Limb (tissue), 2 donors: ENCODE measurements around the gene OR1L1.

Experiments used
- DNase-seq, 2 donors: peaks; one replicate each; pipeline ENCODE4 v3.0.0-alpha.2; 2016; ENCODE audit errors: extremely low spot score in 2 of 2

OR1L1 gene, protein sequence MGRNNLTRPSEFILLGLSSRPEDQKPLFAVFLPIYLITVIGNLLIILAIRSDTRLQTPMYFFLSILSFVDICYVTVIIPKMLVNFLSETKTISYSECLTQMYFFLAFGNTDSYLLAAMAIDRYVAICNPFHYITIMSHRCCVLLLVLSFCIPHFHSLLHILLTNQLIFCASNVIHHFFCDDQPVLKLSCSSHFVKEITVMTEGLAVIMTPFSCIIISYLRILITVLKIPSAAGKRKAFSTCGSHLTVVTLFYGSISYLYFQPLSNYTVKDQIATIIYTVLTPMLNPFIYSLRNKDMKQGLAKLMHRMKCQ

GRCh38 chr9:122661416-122661815, at the start of gene OR1L1:
TSS of gene OR1L1 (plus strand) at chr9:122661716. CDS start at chr9:122661716, 0 bp downstream.
- DNase-seq, result no peak

- DNase-seq, result no peak
Observed at GRCh38 chr9:122614362-122614761, 47.2 kb upstream of the OR1L1 start, which contains the start of gene OR1Q1. TSS of gene OR1Q1 (plus strand) at chr9:122614738. CDS start at chr9:122614738, 0 bp downstream.

DNA sequence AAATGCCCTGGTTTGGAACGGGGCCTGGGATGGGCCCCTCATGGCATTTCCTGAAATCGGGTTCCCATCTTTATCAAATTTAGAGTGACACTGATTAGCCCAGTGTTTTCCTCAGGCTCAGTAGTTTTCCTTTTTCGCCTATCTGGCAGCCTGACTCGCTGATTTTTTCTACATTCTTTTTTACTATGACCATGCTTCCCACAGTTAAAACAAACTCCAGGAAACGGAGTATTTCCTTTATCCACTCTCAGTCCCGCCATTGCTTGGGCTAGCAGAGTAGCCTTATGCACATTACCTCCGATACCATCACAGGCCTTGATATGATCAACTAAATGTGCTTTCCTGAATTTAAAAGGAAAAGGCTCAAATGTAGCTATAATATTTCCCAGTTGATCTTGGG, 41.5 kb upstream of the OR1L1 start:
- no peak for DNase-seq

DNA sequence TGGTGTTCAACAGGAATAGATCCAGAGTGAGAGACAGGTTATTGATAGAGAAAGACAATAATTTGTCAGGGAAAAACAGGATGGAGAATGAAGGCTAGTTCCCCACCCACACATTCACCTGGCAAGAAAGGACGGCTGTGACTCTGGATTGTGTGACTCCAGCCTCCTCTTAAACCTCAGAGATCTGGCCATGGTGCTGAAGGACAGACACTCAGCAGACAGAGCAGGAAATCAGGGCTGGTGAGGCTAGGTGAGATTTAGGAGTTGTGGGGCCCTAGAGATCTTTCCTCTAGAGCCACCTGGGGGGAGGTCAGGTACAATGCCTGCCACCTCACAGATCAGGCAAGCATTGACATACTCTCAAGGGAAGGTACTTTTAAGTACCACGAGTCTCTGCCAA, 19.3 kb upstream of the OR1L1 start:
- no peak for DNase-seq

- DNase-seq, result no peak
Observed at GRCh38 chr9:122656378-122656777, 5.1 kb upstream of the OR1L1 start.

- no peak for DNase-seq
Observed at GRCh38 chr9:122657527-122657926, 4.0 kb upstream of the OR1L1 start, which contains the start of gene OR1B1. TSS of gene OR1B1 (minus strand) at chr9:122657627.

DNA sequence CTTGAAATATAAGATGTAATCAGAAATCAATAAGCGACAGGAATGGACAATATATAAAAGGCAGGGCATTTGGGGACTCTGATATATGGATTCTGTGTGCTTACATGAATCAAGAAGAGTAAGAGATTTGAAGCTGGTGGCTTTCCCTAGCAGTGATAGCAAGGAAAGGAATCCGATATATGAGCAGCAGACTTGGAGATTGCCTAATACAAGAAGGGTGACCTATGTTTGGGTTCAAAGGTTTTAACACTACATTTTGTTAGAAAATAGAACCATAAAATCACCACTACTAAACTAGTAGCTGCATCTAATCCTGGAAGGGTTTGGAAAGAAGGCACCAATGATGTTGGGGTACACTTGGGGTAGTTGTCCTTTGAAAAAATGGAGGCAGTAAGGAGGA, 11.0 kb downstream of the OR1L1 start:
- DNase-seq, result no peak

- no peak for DNase-seq
Observed at GRCh38 chr9:122684851-122685250, 23.3 kb downstream of the OR1L1 start.

- no peak for DNase-seq
Observed at GRCh38 chr9:122695696-122696095, 34.2 kb downstream of the OR1L1 start.
